IMR-90 (cell line): Measurements from ENCODE around the gene ARSB. TPM values are rescaled to one million over a fixed set of nuclear protein-coding genes. Genes with fewer than 3 reads are reported as not detected.

ENCODE experiments used
- ATAC-seq: fragments of 200-7000 bp; cut with Tn5 transposase; 2 replicates; pipeline ENCODE4 v1.9.1; 2020; ENCODE audit warnings: low read depth, mild to moderate bottlenecking, moderate library complexity
- BruUV-seq: library from RNA; stranded (reverse); fragments of 400-500 nt; replicated peaks from 2 replicates; lab custom pipeline; 2021; lab: Mats Ljungman, UMichigan
- CTCF ChIA-PET: fragments of 300-600 bp; formaldehyde crosslinking; extraction: SDS; loops from one replicate; lab custom pipeline; 2021; ENCODE audit warnings: antibody characterized with exemption; lab: Yijun Ruan, JAX
- POLR2A ChIA-PET: fragments of 300-600 bp; sonication (Branson Sonifier 250); formaldehyde crosslinking; loops from one replicate; lab custom pipeline; 2022; ENCODE audit warnings: antibody characterized with exemption; ENCODE audit not compliant: unreplicated experiment; lab: Charles Lee
- DNase-seq: peaks from one replicate; pipeline ENCODE4 v3.0.0; 2013
- H2AFZ ChIP-seq: replicated peaks from 2 replicates; pipeline ENCODE3; 2013; ENCODE audit warnings: low read length, mild to moderate bottlenecking; ENCODE audit not compliant: poor library complexity
- H2AK5ac ChIP-seq: 2 replicates; pipeline ENCODE4 v1.6.1; 2013; ENCODE audit warnings: low read depth, low read length, inconsistent platforms
- H2AK9ac ChIP-seq: replicated peaks from 2 replicates; pipeline ENCODE3; 2013; ENCODE audit warnings: mild to moderate bottlenecking, low read depth, low read length, moderate library complexity; ENCODE audit not compliant: poor library complexity
- H2BK120ac ChIP-seq: 2 replicates; pipeline ENCODE4 v1.6.1; 2013; ENCODE audit warnings: low read depth, low read length, inconsistent platforms
- H2BK15ac ChIP-seq: 3 replicates; pipeline ENCODE4 v1.6.1; 2013; ENCODE audit warnings: low read depth, low read length, inconsistent platforms
- H2BK20ac ChIP-seq: 2 replicates; pipeline ENCODE4 v1.6.1; 2013; ENCODE audit warnings: low read depth, mild to moderate bottlenecking, inconsistent platforms, low read length, moderate library complexity
- H2BK5ac ChIP-seq: 2 replicates; pipeline ENCODE4 v1.6.1; 2013; ENCODE audit warnings: mild to moderate bottlenecking, low read depth, low read length, inconsistent platforms; ENCODE audit not compliant: poor library complexity, severe bottlenecking
- H3K14ac ChIP-seq: replicated peaks from 2 replicates; pipeline ENCODE4 v1.6.1; 2013; ENCODE audit warnings: low read depth, low read length, inconsistent platforms
- H3K18ac ChIP-seq: 2 replicates; pipeline ENCODE4 v1.6.1; 2013; ENCODE audit warnings: low read depth, low read length, control low read depth
- H3K23ac ChIP-seq: 2 replicates; pipeline ENCODE4 v1.6.1; 2013; ENCODE audit warnings: low read depth, low read length, inconsistent platforms
- H3K27ac ChIP-seq: 2 replicates; pipeline ENCODE4 v1.5.1; 2013; ENCODE audit warnings: mild to moderate bottlenecking, control low read depth, low read length; ENCODE audit not compliant: insufficient read depth
- H3K27me3 ChIP-seq: 2 replicates; pipeline ENCODE4 v1.6.1; 2013; ENCODE audit warnings: low read length; ENCODE audit not compliant: control insufficient read depth, insufficient read depth
- H3K36me3 ChIP-seq: 2 replicates; pipeline ENCODE4 v1.6.1; 2013; ENCODE audit warnings: low read length, mixed read lengths; ENCODE audit not compliant: control insufficient read depth, insufficient read depth
- H3K4ac ChIP-seq: 2 replicates; pipeline ENCODE4 v1.6.1; 2013; ENCODE audit warnings: low read depth, low read length, inconsistent platforms
- H3K4me1 ChIP-seq: 2 replicates; pipeline ENCODE4 v1.6.1; 2013; ENCODE audit warnings: low read length, mixed read lengths; ENCODE audit not compliant: control insufficient read depth, insufficient read depth
- H3K4me2 ChIP-seq: 2 replicates; pipeline ENCODE4 v1.6.1; 2013; ENCODE audit warnings: low read depth, mild to moderate bottlenecking, control low read depth, low read length, moderate library complexity
- H3K4me3 ChIP-seq: 2 replicates; pipeline ENCODE4 v1.5.1; 2013; ENCODE audit warnings: low read depth, mild to moderate bottlenecking, control low read depth, low read length, moderate library complexity; ENCODE audit not compliant: insufficient read depth
- H3K56ac ChIP-seq: 2 replicates; pipeline ENCODE4 v1.6.1; 2013; ENCODE audit warnings: low read length, inconsistent platforms; ENCODE audit not compliant: insufficient read depth; ENCODE audit errors: extremely low read depth
- H3K79me1 ChIP-seq, 2 experiments: 2 replicates each; pipeline ENCODE4 v1.6.1; 2013; ENCODE audit warnings: low read length in 2 of 2, inconsistent platforms in 1 of 2, low read depth in 1 of 2
- H3K9ac ChIP-seq: 2 replicates; pipeline ENCODE4 v1.6.1; 2013; ENCODE audit warnings: low read depth, low read length, control low read depth
- H3K9me1 ChIP-seq: 2 replicates; pipeline ENCODE4 v1.6.1; 2013; ENCODE audit warnings: low read length, inconsistent platforms; ENCODE audit not compliant: insufficient read depth
- H3K9me3 ChIP-seq: 2 replicates; pipeline ENCODE4 v1.6.1; 2013; ENCODE audit warnings: low read length; ENCODE audit not compliant: control insufficient read depth, insufficient read depth
- H4K20me1 ChIP-seq: 2 replicates; pipeline ENCODE4 v1.6.1; 2013; ENCODE audit warnings: low read length, inconsistent platforms; ENCODE audit not compliant: insufficient read depth
- H4K5ac ChIP-seq: 2 replicates; pipeline ENCODE4 v1.6.1; 2013; ENCODE audit warnings: mild to moderate bottlenecking, low read depth, low read length, control low read depth
- H4K8ac ChIP-seq, 2 experiments: 2 replicates each; pipeline ENCODE4 v1.6.1; 2013; ENCODE audit warnings: low read depth in 2 of 2, low read length in 2 of 2, control low read depth in 1 of 2, inconsistent platforms in 1 of 2
- H4K91ac ChIP-seq: 2 replicates; pipeline ENCODE4 v1.6.1; 2013; ENCODE audit warnings: low read depth, low read length, inconsistent platforms; ENCODE audit not compliant: insufficient read depth
- MAZ ChIP-seq: IDR thresholded peaks from 2 replicates; pipeline ENCODE4 v1.6.1; 2012; ENCODE audit warnings: low read depth, mild to moderate bottlenecking, low read length, improper control_type of control experiment, moderate library complexity, borderline replicate concordance
- WGBS, 2 experiments: methylation state at CpG; one replicate each; pipeline versions ENCODE4 v1.1.5 to v1.1.7; 2013; ENCODE audit warnings: missing lambda C conversion rate in 2 of 2; ENCODE audit not compliant: insufficient read length in 1 of 2; ENCODE audit errors: extremely low coverage in 2 of 2; 5-methylcytosine and 5-hydroxymethylcytosine counted together
- dilution Hi-C: fragments of 300-500 bp; cut with HindIII; formaldehyde crosslinking; loops from one replicate; pipeline ENCODE4 v1.14.3; 2018; ENCODE audit warnings: low sequenced_read_pairs; ENCODE audit not compliant: unreplicated experiment
- in situ Hi-C: fragments of 300-500 bp; cut with MboI; formaldehyde crosslinking; loops from 3 replicates; pipeline ENCODE4 v1.14.3; 2019; ENCODE audit warnings: low sequenced_read_pairs, inconsistent platforms, mixed read lengths
- intact Hi-C: fragments of 100-400 bp; cut with micrococcal nuclease; formaldehyde crosslinking; loops from 2 replicates; pipeline ENCODE4 v1.10.0; 2022
- polyA plus RNA-seq, 3 experiments: library from polyadenylated mRNA; depleted of rRNA; stranded (reverse); fragments of >200 nt; gene quantifications; 2 replicates each; pipeline ENCODE4 v1.2.3, GENCODE V29; 2012; ENCODE audit warnings: low replicate concordance in 1 of 3
- total RNA-seq: library from RNA; depleted of rRNA; stranded (reverse); fragments of >200 nt; gene quantifications from 2 replicates; pipeline ENCODE4 v1.2.3, GENCODE V29; 2012

Gene ARSB
- total and polyA plus RNA-seq, 2 of the 4 experiments (the other 2 are of a cell fraction), result 16.0 to 16.3 TPM

DNA sequence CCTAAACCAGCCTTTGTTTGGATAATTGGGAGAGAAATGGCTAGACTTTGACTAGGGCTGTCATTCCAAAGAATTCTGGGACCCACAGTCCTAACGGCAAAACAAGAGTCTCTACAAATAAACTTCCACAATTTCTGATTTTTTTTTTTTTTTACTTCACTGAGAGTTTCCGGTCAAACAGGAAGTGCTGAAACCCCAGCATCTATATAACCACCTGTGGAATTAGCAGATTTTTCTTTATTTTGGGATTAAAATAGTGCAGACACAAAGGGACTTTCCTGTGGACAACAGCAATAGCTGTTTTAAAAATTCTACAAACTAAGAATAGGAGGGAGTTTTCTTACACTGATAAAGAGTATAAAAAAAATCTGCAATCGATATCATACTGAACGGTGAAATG is 157.4 kb downstream of the ARSB start:
- ATAC-seq, result no peak
- Histone ChIP-seq H3K27me3 (no peaks in the 10 kb centered on the region), H2BK120ac (no peak overlapping the region), H2AK9ac (no peak overlapping the region), H3K18ac (no peak overlapping the region), H3K9me1 (peaks cover 6% of the 10 kb centered on the region), H2BK15ac (no peak overlapping the region), H3K9me3 (no peaks in the 10 kb centered on the region), H3K4me1 (peaks cover 14% of the 10 kb centered on the region), H3K9ac (no peak overlapping the region), H3K23ac (no peak overlapping the region), H4K20me1 (no peaks in the 10 kb centered on the region), H2BK20ac (no peak overlapping the region; the same call in 1 of the 2 replicates), H3K4ac (no peak overlapping the region), H4K91ac (no peak overlapping the region), H2AK5ac (no peak overlapping the region), H2BK5ac (no peak overlapping the region), H3K56ac (no peak overlapping the region), H4K8ac (no peak overlapping the region), H3K4me3 (no peak overlapping the region), H3K27ac (no peak overlapping the region), H2AFZ (no peak overlapping the region), H3K4me2 (no peak overlapping the region), H3K36me3 (no peaks in the 10 kb centered on the region), H4K5ac (no peak overlapping the region), H3K79me1 (no peaks in the 10 kb centered on the region; a peak in 1 of 4 replicates), H3K14ac (no peak overlapping the region)
- in situ Hi-C loops, result no loop called here
- no TSS peak for BruUV-seq
- ChIA-PET CTCF (no interaction called here), POLR2A (no interaction called here)
- intact Hi-C loops, result no loop called here
- WGBS, 2 experiments, result no CpG with 5 or more reads among the region's 4 CpGs
- dilution Hi-C loops, result no loop called here
- TF ChIP-seq MAZ, result no peak
- DNase-seq, result no peak
